CD4-positive, alpha-beta T cell treated with Interleukin-15 for 1 hour (primary cell): ENCODE measurements around the gene ZBTB7C.

ENCODE experiments used
- DNase-seq: peaks from one replicate; pipeline ENCODE4 v3.0.0-alpha.2; 2020

The ZBTB7C gene

GRCh38 chr18:48206887-48207286 lies 202.3 kb downstream of the ZBTB7C start:
- DNase-seq: no peak

- no peak for DNase-seq
Observed at GRCh38 chr18:48203961-48204666, 205.1 kb downstream of the ZBTB7C start.

- DNase-seq: no peak
Observed at GRCh38 chr18:48203288-48203945, 205.8 kb downstream of the ZBTB7C start.

GRCh38 chr18:48202350-48203260 lies 206.6 kb downstream of the ZBTB7C start:
- no peak for DNase-seq

GRCh38 chr18:48202006-48202348 lies 207.2 kb downstream of the ZBTB7C start:
- DNase-seq: no peak

GRCh38 chr18:48201337-48202005 lies 207.7 kb downstream of the ZBTB7C start:
- no peak for DNase-seq

- DNase-seq: no peak
Observed at GRCh38 chr18:48200631-48201336, 208.4 kb downstream of the ZBTB7C start.

GRCh38 chr18:48199399-48199798 lies 209.8 kb downstream of the ZBTB7C start:
- no peak for DNase-seq

GRCh38 chr18:48197819-48198218 lies 211.4 kb downstream of the ZBTB7C start:
- no peak for DNase-seq

- DNase-seq: no peak
Observed at GRCh38 chr18:48195787-48196186, 213.4 kb downstream of the ZBTB7C start.

- DNase-seq: no peak
Observed at GRCh38 chr18:48194591-48195181, 214.5 kb downstream of the ZBTB7C start.

- DNase-seq: no peak
Observed at GRCh38 chr18:48193521-48194492, 215.4 kb downstream of the ZBTB7C start.

GRCh38 chr18:48192542-48192941 lies 216.6 kb downstream of the ZBTB7C start:
- no peak for DNase-seq

- no peak for DNase-seq
Observed at GRCh38 chr18:48191494-48191893, 217.7 kb downstream of the ZBTB7C start.

GRCh38 chr18:48190994-48191393 lies 218.2 kb downstream of the ZBTB7C start:
- no peak for DNase-seq

- DNase-seq: no peak
Observed at GRCh38 chr18:48188609-48189008, 220.6 kb downstream of the ZBTB7C start.

GRCh38 chr18:48186861-48187260 lies 222.3 kb downstream of the ZBTB7C start:
- no peak for DNase-seq

GRCh38 chr18:48186131-48186766 lies 222.9 kb downstream of the ZBTB7C start:
- DNase-seq: no peak

- no peak for DNase-seq
Observed at GRCh38 chr18:48184118-48184517, 225.1 kb downstream of the ZBTB7C start.

- DNase-seq: no peak
Observed at GRCh38 chr18:48183613-48184012, 225.6 kb downstream of the ZBTB7C start.
